Endothelial cell of umbilical vein (primary cell): ENCODE data around the gene TSPAN18.

ENCODE experiments used
- EZH2 ChIP-seq: IDR thresholded peaks from 2 replicates; pipeline ENCODE4 v1.6.1; 2012; ENCODE audit warnings: borderline replicate concordance, low read depth, mild to moderate bottlenecking, moderate library complexity, low read length, inconsistent platforms; ENCODE audit not compliant: severe bottlenecking
- POLR2A ChIP-seq: IDR thresholded peaks from 2 replicates; pipeline ENCODE4 v1.6.1; 2012; ENCODE audit warnings: low read depth, mild to moderate bottlenecking, control low read depth, low read length
- POLR2AphosphoS5 ChIP-seq: IDR thresholded peaks from 2 replicates; pipeline ENCODE4 v1.6.1; 2012; ENCODE audit warnings: low read depth, mild to moderate bottlenecking, control low read depth, low read length, moderate library complexity; ENCODE audit not compliant: insufficient read depth
- TF ChIP-seq, protein P1 (sequence below), 2 donors: IDR thresholded peaks; 1 replicate in 1 of 2; 2 replicates in 1 of 2; pipeline ENCODE4 v1.5.1; 2011; ENCODE audit warnings: low read length in 2 of 2, mild to moderate bottlenecking in 2 of 2, moderate library complexity in 2 of 2, control low read depth in 1 of 2, inconsistent platforms in 1 of 2, low read depth in 1 of 2; ENCODE audit not compliant: insufficient read depth in 1 of 2; ENCODE audit errors: extremely low read depth in 1 of 2

DNA sequence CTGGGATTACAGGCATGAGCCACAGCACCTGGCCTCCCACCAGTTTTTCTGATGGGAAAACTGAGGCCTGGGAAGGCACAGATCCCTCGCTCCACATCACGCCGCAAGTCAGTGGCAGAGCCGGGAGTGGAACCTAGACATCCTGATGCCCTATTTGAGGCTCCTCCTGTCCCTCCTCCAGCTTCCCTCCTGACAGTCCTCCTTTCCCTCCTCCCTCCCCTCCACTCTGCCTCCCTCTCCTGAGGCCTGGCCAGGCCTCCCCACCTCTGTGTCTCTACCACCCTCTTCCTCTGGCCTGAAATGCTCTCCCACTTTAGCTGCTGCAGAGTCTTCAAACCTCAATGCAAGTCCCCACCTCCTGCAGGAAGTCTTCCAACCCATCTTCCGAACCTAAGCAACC is 237.2 kb downstream of the TSPAN18 start:
- no peak for TF ChIP-seq EZH2
- TF ChIP-seq POLR2A: no peak
- TF ChIP-seq, protein P1, sequence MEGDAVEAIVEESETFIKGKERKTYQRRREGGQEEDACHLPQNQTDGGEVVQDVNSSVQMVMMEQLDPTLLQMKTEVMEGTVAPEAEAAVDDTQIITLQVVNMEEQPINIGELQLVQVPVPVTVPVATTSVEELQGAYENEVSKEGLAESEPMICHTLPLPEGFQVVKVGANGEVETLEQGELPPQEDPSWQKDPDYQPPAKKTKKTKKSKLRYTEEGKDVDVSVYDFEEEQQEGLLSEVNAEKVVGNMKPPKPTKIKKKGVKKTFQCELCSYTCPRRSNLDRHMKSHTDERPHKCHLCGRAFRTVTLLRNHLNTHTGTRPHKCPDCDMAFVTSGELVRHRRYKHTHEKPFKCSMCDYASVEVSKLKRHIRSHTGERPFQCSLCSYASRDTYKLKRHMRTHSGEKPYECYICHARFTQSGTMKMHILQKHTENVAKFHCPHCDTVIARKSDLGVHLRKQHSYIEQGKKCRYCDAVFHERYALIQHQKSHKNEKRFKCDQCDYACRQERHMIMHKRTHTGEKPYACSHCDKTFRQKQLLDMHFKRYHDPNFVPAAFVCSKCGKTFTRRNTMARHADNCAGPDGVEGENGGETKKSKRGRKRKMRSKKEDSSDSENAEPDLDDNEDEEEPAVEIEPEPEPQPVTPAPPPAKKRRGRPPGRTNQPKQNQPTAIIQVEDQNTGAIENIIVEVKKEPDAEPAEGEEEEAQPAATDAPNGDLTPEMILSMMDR (IDR thresholded peaks at IDR 0.05; ENCODE audit: extremely low read depth in 1 of 2, insufficient read depth in 1 of 2, low read depth in 1 of 2, low read length in 2 of 2): no peak
- no peak for TF ChIP-seq POLR2AphosphoS5
